ENCODE data around the gene ZNF148.

DNA sequence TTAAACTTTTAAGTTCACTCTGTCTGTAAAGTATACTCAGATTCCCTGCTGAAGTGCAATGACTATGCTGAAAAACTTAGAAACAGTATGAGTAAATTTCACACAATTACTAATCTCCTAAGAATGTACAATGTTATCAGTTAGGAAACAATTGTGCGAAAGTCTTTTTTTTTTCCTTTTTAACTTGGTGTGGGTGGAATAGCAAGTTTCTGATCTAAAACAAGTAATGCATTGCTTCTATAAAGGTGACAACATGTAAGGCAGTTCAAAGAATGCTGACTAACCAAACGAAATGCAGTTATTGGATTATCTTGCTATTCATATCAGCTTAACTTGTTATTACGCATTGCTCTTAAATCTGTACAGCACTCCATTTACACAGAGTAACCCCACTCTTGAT is 143.2 kb downstream of the ZNF148 start:
- TF ChIP-seq POLR2A (IDR thresholded peaks at IDR 0.05; ENCODE audit: low read depth, low read length), result no peak
- no peak for TF ChIP-seq TAF1 (IDR thresholded peaks at IDR 0.05; ENCODE audit: borderline replicate concordance, low read depth, low read length)
- TF ChIP-seq POLR2AphosphoS5 (IDR thresholded peaks at IDR 0.05; ENCODE audit: low read depth, low read length), result no peak
